Measurements from ENCODE around the gene PTPRN2. TPM values are rescaled to one million over a fixed set of nuclear protein-coding genes. Genes with fewer than 3 reads are reported as not detected.

PTPRN2 gene
- total RNA-seq, 2 donors from 2014 or later = 26.1 to 55.5 TPM

- H3K4me1 ChIP-seq (replicated peaks) = no peaks in the 10 kb centered on the region
- H3K4me3 ChIP-seq = no peak overlapping the region
- H3K27me3 ChIP-seq (replicated peaks; ENCODE audit: insufficient read depth) = no peaks in the 10 kb centered on the region
- H3K27ac ChIP-seq = no peak overlapping the region
- no peak for DNase-seq (ENCODE audit: low spot score)
- TF ChIP-seq POLR2A (IDR thresholded peaks at IDR 0.05) (no peak), POLR2AphosphoS5 (IDR thresholded peaks at IDR 0.05) (no peak)
- TF ChIP-seq, protein P1, sequence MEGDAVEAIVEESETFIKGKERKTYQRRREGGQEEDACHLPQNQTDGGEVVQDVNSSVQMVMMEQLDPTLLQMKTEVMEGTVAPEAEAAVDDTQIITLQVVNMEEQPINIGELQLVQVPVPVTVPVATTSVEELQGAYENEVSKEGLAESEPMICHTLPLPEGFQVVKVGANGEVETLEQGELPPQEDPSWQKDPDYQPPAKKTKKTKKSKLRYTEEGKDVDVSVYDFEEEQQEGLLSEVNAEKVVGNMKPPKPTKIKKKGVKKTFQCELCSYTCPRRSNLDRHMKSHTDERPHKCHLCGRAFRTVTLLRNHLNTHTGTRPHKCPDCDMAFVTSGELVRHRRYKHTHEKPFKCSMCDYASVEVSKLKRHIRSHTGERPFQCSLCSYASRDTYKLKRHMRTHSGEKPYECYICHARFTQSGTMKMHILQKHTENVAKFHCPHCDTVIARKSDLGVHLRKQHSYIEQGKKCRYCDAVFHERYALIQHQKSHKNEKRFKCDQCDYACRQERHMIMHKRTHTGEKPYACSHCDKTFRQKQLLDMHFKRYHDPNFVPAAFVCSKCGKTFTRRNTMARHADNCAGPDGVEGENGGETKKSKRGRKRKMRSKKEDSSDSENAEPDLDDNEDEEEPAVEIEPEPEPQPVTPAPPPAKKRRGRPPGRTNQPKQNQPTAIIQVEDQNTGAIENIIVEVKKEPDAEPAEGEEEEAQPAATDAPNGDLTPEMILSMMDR (IDR thresholded peaks at IDR 0.05) = no peak
- no peaks in the 10 kb centered on the region for H3K9me3 ChIP-seq
- intact Hi-C loops (cut with DNase I) = no loop called here
- H3K36me3 ChIP-seq = no peaks in the 10 kb centered on the region
- WGBS = 88% methylated on average over 28 of the region's 28 CpGs
Observed at GRCh38 chr7:157854066-157854891, 733.3 kb downstream of the PTPRN2 start.

- H3K36me3 ChIP-seq = no peaks in the 10 kb centered on the region
- no peak for TF ChIP-seq POLR2A (IDR thresholded peaks at IDR 0.05)
- TF ChIP-seq, protein P1 (IDR thresholded peaks at IDR 0.05) = no peak
- no peak for TF ChIP-seq POLR2AphosphoS5 (IDR thresholded peaks at IDR 0.05)
- intact Hi-C loops (cut with DNase I) = no loop called here
- H3K4me3 ChIP-seq = no peak overlapping the region
- no peaks in the 10 kb centered on the region for H3K9me3 ChIP-seq
- no peaks in the 10 kb centered on the region for H3K4me1 ChIP-seq (replicated peaks)
- no peak for DNase-seq (ENCODE audit: low spot score)
- no peaks in the 10 kb centered on the region for H3K27me3 ChIP-seq (replicated peaks; ENCODE audit: insufficient read depth)
- no peak overlapping the region for H3K27ac ChIP-seq
- 95% methylated on average over 13 of the region's 13 CpGs for WGBS
Observed at GRCh38 chr7:157853789-157854065, 733.9 kb downstream of the PTPRN2 start.

DNA sequence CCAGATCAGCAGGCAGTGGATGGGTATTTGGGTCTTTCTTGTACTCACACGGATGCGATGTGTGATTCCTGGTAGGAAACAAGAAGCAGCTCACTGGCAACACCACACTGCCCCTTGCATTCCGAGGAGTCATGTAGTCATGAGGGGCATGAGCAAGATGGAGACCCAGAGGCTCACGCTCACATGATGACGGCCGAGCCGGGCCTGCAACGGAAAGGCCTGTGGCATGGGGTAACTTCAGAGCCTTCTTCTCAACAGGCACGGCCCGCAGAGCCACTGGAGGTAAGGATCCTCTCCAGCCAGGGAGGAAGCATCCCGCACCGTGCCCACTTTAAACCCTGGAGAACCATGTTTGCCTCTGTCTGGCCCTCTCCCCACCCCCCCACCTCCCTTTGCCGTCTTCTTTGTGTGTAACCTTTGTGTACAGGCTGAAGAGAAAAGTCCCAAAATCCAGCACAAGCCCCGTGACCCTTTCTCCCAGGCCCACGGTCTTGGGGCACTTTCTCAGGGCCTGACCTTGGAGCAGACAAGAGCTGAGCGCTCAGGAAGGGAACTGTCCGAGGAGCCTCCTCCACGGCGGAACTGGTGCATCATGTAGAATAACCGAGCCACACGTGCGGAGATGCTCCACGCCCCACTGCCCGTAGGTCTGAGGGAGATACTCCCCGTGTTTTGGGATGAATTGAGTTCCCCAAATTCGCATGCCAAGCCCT, 734.4 kb downstream of the PTPRN2 start:
- DNase-seq (ENCODE audit: low spot score) = no peak
- no peaks in the 10 kb centered on the region for H3K36me3 ChIP-seq
- TF ChIP-seq, protein P1 (IDR thresholded peaks at IDR 0.05) = no peak
- TF ChIP-seq POLR2AphosphoS5 (IDR thresholded peaks at IDR 0.05) = no peak
- TF ChIP-seq POLR2A (IDR thresholded peaks at IDR 0.05) = no peak
- no peaks in the 10 kb centered on the region for H3K9me3 ChIP-seq
- WGBS = 95% methylated on average over 26 of the region's 26 CpGs
- no peak overlapping the region for H3K27ac ChIP-seq
- H3K27me3 ChIP-seq (replicated peaks; ENCODE audit: insufficient read depth) = no peaks in the 10 kb centered on the region
- H3K4me1 ChIP-seq (replicated peaks) = no peaks in the 10 kb centered on the region
- intact Hi-C loops (cut with DNase I) = no loop called here
- H3K4me3 ChIP-seq = no peak overlapping the region

DNA sequence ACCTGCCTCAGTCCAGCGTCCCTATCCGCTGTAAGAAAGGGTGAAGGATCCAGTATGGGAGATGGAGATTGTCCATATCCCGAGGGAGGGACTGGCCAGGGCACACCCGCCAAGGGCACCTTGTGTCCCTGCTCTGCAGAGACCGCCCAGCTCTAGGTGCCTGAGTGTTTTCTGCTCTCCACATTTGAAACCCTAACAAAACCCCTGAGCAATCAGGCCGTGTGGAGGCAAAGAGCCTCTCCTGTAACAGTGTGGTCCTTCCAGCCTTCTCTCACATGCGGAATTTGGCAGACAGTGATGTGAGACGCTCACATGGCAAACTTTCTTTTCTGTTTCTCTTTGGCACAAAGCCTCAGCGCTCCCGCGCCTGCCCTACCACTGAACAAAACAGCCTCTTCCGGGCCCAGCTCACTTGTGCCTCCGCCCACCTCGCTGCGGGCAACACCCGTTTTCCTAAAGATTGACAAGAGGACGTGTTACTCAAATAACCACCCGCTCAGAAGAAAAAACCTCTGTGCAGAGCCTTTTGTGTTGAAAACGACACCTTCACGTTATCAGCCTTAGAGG, 736.0 kb downstream of the PTPRN2 start:
- peak overlapping the region; percentile 4 to 22 for H3K27ac ChIP-seq
- no peaks in the 10 kb centered on the region for H3K4me1 ChIP-seq (replicated peaks)
- H3K9me3 ChIP-seq = no peaks in the 10 kb centered on the region
- intact Hi-C loops (cut with DNase I) = no loop called here
- no peaks in the 10 kb centered on the region for H3K27me3 ChIP-seq (replicated peaks; ENCODE audit: insufficient read depth)
- peak; percentile 63 for DNase-seq (ENCODE audit: low spot score)
- 16% methylated on average over 20 of the region's 20 CpGs for WGBS
- H3K36me3 ChIP-seq = no peaks in the 10 kb centered on the region
- peak overlapping the region in 1 of 2 donors; percentile 3 for H3K4me3 ChIP-seq
- peak; percentile 52 for TF ChIP-seq POLR2AphosphoS5 (IDR thresholded peaks at IDR 0.05)
- no peak for TF ChIP-seq POLR2A (IDR thresholded peaks at IDR 0.05)
